DND-41 (cell line): ENCODE data around the gene ZC3H7A.

Experiments
- CTCF ChIP-seq: IDR thresholded peaks from 2 replicates; pipeline ENCODE4 v1.5.1; 2012; ENCODE audit warnings: borderline replicate concordance, low read length, moderate library complexity, mild to moderate bottlenecking; ENCODE audit not compliant: poor library complexity, severe bottlenecking; ENCODE audit errors: extremely low read depth
- EZH2 ChIP-seq: IDR thresholded peaks from 3 replicates; pipeline ENCODE4 v1.6.1; 2012; ENCODE audit warnings: borderline replicate concordance, low read depth, mild to moderate bottlenecking, moderate library complexity, low read length, inconsistent platforms; ENCODE audit not compliant: severe bottlenecking

- no peak for TF ChIP-seq CTCF
- TF ChIP-seq EZH2, result no peak
Observed at GRCh38 chr16:11740567-11740966, 56.5 kb downstream of the ZC3H7A start.
